ENCODE measurements around the gene FOXL3. TPM values are rescaled to one million over a fixed set of nuclear protein-coding genes. Genes with fewer than 3 reads are reported as not detected.

FOXL3 gene
- polyA plus RNA-seq, 2 of the 4 experiments (the other 2 are of a cell fraction) = not detected

- TF ChIP-seq TFCP2L1 (CRISPR knock-in tag; IDR thresholded peaks at IDR 0.05) (no peak), HOXB13 (CRISPR knock-in tag; IDR thresholded peaks at IDR 0.05; ENCODE audit: low read depth) (no peak), EHMT2 (IDR thresholded peaks at IDR 0.05; ENCODE audit: low read depth) (no peak), RAD21 (conservative IDR thresholded peaks at IDR 0.05 in 1 of 2, IDR thresholded peaks at IDR 0.05 in 1 of 2) (no peak), HMGXB4 (CRISPR knock-in tag; IDR thresholded peaks at IDR 0.05; ENCODE audit: borderline replicate concordance) (no peak)
- DNase-seq (ENCODE audit: low read depth in 1 of 2, low spot score in 1 of 2) = no peak
- Histone ChIP-seq H3K4me3 (no peak overlapping the region), H3K27ac (no peak overlapping the region), H3K9me3 (no peaks in the 10 kb centered on the region), H3K4me2 (no peak overlapping the region), H3K4me1 (0 out of 3 replicates have a peak, but pooled peaks cover 5% of the 10 kb centered on the region)
- ATAC-seq = 0 out of 6 replicates have a peak, but pooled peaks of 1 of the 2 experiments have one; percentile 30
- FAIRE-seq = no peak
- ChIA-PET POLR2A (no interaction called here), CTCF (no interaction called here)
- WGBS (ENCODE audit: missing lambda C conversion rate) = 67% methylated on average over 16 of the region's 16 CpGs
Observed at GRCh38 chr7:285731-286130, 4.2 kb upstream of the FOXL3 start.

- no peak for TF ChIP-seq NPAS2 (CRISPR knock-in tag; IDR thresholded peaks at IDR 0.05; ENCODE audit: borderline replicate concordance)
- TF ChIP-seq BCL3 (IDR thresholded peaks at IDR 0.05) = no peak
- no peak for TF ChIP-seq CBX8 (IDR thresholded peaks at IDR 0.05)
- no peak overlapping the region for H3K27ac ChIP-seq
- 69% methylated on average over 18 of the region's 18 CpGs for WGBS (ENCODE audit: missing lambda C conversion rate)
- ChIA-PET CTCF (no interaction called here), POLR2A (no interaction called here)
- H3K4me1 ChIP-seq = 0 out of 3 replicates have a peak, but pooled peaks cover 5% of the 10 kb centered on the region
- no peak overlapping the region for H3K4me3 ChIP-seq
- H3K4me2 ChIP-seq = no peak overlapping the region
- no peaks in the 10 kb centered on the region for H3K9me3 ChIP-seq
- ATAC-seq = no peak
- no peak for DNase-seq (ENCODE audit: low read depth in 1 of 2, low spot score in 1 of 2)
- no peak for FAIRE-seq
Observed at GRCh38 chr7:286266-286665, 3.7 kb upstream of the FOXL3 start.

- 71% methylated on average over 14 of the region's 14 CpGs for WGBS (ENCODE audit: missing lambda C conversion rate)
- CTCF ChIA-PET = no interaction called here
- Histone ChIP-seq H3K4me2 (no peak overlapping the region), H3K27ac (no peak overlapping the region), H3K4me3 (no peak overlapping the region), H3K4me1 (0 out of 3 replicates have a peak, but pooled peaks cover 5% of the 10 kb centered on the region), H3K9me3 (no peaks in the 10 kb centered on the region)
- no peak for ATAC-seq
- no peak for FAIRE-seq
- TF ChIP-seq ZSCAN20 (CRISPR knock-in tag; IDR thresholded peaks at IDR 0.05) = no peak
- no peak for TF ChIP-seq FOXS1 (CRISPR knock-in tag; IDR thresholded peaks at IDR 0.05)
- TF ChIP-seq SREBF2 (IDR thresholded peaks at IDR 0.05) = no peak
- no peak for TF ChIP-seq RARB (CRISPR knock-in tag; IDR thresholded peaks at IDR 0.05)
- TF ChIP-seq JUNB (IDR thresholded peaks at IDR 0.05) = no peak
- no peak for TF ChIP-seq MAX (IDR thresholded peaks at IDR 0.05)
- no peak for TF ChIP-seq NPAS2 (CRISPR knock-in tag; IDR thresholded peaks at IDR 0.05; ENCODE audit: borderline replicate concordance)
- no peak for TF ChIP-seq CHD4 (IDR thresholded peaks at IDR 0.05; ENCODE audit: borderline replicate concordance)
- TF ChIP-seq CBX8 (IDR thresholded peaks at IDR 0.05) = no peak
- no peak for TF ChIP-seq RNF2 (IDR thresholded peaks at IDR 0.05; ENCODE audit: borderline replicate concordance, low read depth)
- TF ChIP-seq GATA3 (IDR thresholded peaks at IDR 0.05; ENCODE audit: borderline replicate concordance) = no peak
- TF ChIP-seq PHF8 (IDR thresholded peaks at IDR 0.05; ENCODE audit: borderline replicate concordance, low read depth) = no peak
- TF ChIP-seq CHD2 (IDR thresholded peaks at IDR 0.05; ENCODE audit: low read length, partially characterized antibody) = no peak
- TF ChIP-seq BCL3 (IDR thresholded peaks at IDR 0.05) = no peak
- POLR2A ChIA-PET = no interaction called here
- no peak for DNase-seq (ENCODE audit: low read depth in 1 of 2, low spot score in 1 of 2)
Observed at GRCh38 chr7:288671-289101, 1.3 kb upstream of the FOXL3 start.

Measured in A549 (cell line).